ENCODE measurements around the gene ATP8A2. TPM values are rescaled to one million over a fixed set of nuclear protein-coding genes. Genes with fewer than 3 reads are reported as not detected.
A peak's percentile ranks its signal among the peaks of the same experiment; 100 is the strongest.

ATP8A2 gene
- total RNA-seq, 1 donor from 2014 or later = not detected

GRCh38 chr13:25688536-25688935, 316.8 kb downstream of the ATP8A2 start:
- ATAC-seq = no peak

- no peak for ATAC-seq
Measured at GRCh38 chr13:25689539-25689938, 317.8 kb downstream of the ATP8A2 start.

GRCh38 chr13:25690582-25690981, 318.8 kb downstream of the ATP8A2 start:
- no peak for ATAC-seq

GRCh38 chr13:25691654-25692053, 319.9 kb downstream of the ATP8A2 start:
- no peak for ATAC-seq

- ATAC-seq = no peak
Measured at GRCh38 chr13:25692099-25692498, 320.3 kb downstream of the ATP8A2 start.

- peak; percentile 57 for ATAC-seq
Measured at GRCh38 chr13:25699056-25699455, 327.3 kb downstream of the ATP8A2 start.

- no peak for ATAC-seq
Measured at GRCh38 chr13:25699600-25699999, 327.8 kb downstream of the ATP8A2 start.

GRCh38 chr13:25701304-25701703, 329.5 kb downstream of the ATP8A2 start:
- ATAC-seq = no peak

- ATAC-seq = no peak
Measured at GRCh38 chr13:25702386-25702785, 330.6 kb downstream of the ATP8A2 start.

GRCh38 chr13:25707726-25708125, 336.0 kb downstream of the ATP8A2 start:
- ATAC-seq = no peak

GRCh38 chr13:25708268-25708667, 336.5 kb downstream of the ATP8A2 start:
- ATAC-seq = no peak

- ATAC-seq = no peak
Measured at GRCh38 chr13:25709088-25709487, 337.3 kb downstream of the ATP8A2 start.

- no peak for ATAC-seq
Measured at GRCh38 chr13:25715760-25716159, 344.0 kb downstream of the ATP8A2 start.

- ATAC-seq = no peak
Measured at GRCh38 chr13:25717666-25718197, 346.0 kb downstream of the ATP8A2 start.

GRCh38 chr13:25719666-25720065, 347.9 kb downstream of the ATP8A2 start:
- no peak for ATAC-seq

- ATAC-seq = no peak
Measured at GRCh38 chr13:25722893-25723292, 351.1 kb downstream of the ATP8A2 start.

- ATAC-seq = no peak
Measured at GRCh38 chr13:25725104-25725503, 353.3 kb downstream of the ATP8A2 start.

- ATAC-seq = no peak
Measured at GRCh38 chr13:25727250-25727649, 355.5 kb downstream of the ATP8A2 start.

GRCh38 chr13:25727810-25728209, 356.0 kb downstream of the ATP8A2 start:
- no peak for ATAC-seq

GRCh38 chr13:25729201-25729600, 357.4 kb downstream of the ATP8A2 start:
- no peak for ATAC-seq

GRCh38 chr13:25731037-25731436, 359.3 kb downstream of the ATP8A2 start:
- no peak for ATAC-seq

GRCh38 chr13:25731536-25731935, 359.8 kb downstream of the ATP8A2 start:
- ATAC-seq = no peak

- no peak for ATAC-seq
Measured at GRCh38 chr13:25732111-25732865, 360.5 kb downstream of the ATP8A2 start.

GRCh38 chr13:25733001-25733491, 361.3 kb downstream of the ATP8A2 start:
- ATAC-seq = no peak

Data from esophagus mucosa (tissue), 1 donor.